Measurements from ENCODE around the gene OR2T5. TPM values are rescaled to one million over a fixed set of nuclear protein-coding genes. Genes with fewer than 3 reads are reported as not detected.
"Not testable (repeated sequence)": the region's sequence is repeated elsewhere in the genome, so short reads cannot be mapped to it uniquely, and the experiment has no call there.

Gene OR2T5, protein sequence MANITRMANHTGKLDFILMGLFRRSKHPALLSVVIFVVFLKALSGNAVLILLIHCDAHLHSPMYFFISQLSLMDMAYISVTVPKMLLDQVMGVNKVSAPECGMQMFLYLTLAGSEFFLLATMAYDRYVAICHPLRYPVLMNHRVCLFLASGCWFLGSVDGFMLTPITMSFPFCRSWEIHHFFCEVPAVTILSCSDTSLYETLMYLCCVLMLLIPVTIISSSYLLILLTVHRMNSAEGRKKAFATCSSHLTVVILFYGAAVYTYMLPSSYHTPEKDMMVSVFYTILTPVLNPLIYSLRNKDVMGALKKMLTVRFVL
- not detected for polyA plus RNA-seq (ENCODE audit: insufficient read length in 12 of 12)
- long read RNA-seq, donor 1 = 0 reads
- long read RNA-seq, donor 2 = 0 reads
- long read RNA-seq, donor 3 = 0 reads
- long read RNA-seq, donor 4 = 0 reads
- long read RNA-seq, donor 5 = 0 reads
- long read RNA-seq, donor 6 = 0 reads
- long read RNA-seq, donor 7 = 0 reads
- long read RNA-seq, donor 8 = 0 reads
- long read RNA-seq, donor 9 = 0 reads
- long read RNA-seq, donor 10 = 0 reads
- long read RNA-seq, donor 11 = 0 reads

GRCh38 chr1:248488289-248488688 lies at the start of gene OR2T5:
TSS of gene OR2T5 (plus strand) at chr1:248488589. CDS start at chr1:248488589, 0 bp downstream.
- not testable (repeated sequence) for DNase-seq

- not testable (repeated sequence) for DNase-seq
Measured at GRCh38 chr1:248438668-248439067, 49.7 kb upstream of the OR2T5 start.

GRCh38 chr1:248439283-248439682 lies 49.1 kb upstream of the OR2T5 start:
- not testable (repeated sequence) for DNase-seq

DNA sequence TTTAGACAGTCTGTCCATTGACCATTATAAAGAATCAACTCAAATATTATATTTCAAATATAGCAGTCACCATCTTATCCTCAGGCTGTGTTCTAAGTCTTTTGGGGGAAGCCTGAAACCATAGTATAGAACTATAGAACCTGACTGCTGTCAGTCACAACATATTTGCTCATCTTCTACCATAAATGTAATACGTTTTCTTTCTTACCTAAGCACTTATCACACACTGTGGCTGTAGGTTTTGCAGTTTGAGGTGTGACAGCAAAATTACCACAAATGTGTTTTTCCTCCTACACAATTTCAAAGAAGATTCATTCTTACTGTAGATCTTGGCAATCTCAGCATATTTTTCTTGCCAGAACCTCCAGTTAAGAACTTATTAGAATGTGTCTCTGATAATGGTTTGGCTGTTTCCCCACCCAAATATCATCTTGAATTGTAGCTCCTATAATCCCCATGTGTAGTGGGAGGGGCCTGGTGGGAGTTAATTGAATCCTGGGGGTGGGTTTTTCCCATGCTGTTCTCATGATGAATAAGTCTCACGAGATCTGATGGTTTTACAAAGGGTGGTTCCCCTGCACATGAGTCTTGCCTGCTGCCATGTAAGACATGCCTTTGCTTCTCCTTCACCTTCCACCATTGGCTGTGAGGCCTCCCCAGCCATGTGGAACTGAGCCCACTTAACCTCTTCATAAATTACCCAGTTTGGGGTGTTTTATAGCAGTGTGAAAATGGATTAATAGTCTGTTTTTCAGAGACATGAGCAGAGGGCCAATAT lies 45.7 kb upstream of the OR2T5 start:
- not testable (repeated sequence) for DNase-seq

DNA sequence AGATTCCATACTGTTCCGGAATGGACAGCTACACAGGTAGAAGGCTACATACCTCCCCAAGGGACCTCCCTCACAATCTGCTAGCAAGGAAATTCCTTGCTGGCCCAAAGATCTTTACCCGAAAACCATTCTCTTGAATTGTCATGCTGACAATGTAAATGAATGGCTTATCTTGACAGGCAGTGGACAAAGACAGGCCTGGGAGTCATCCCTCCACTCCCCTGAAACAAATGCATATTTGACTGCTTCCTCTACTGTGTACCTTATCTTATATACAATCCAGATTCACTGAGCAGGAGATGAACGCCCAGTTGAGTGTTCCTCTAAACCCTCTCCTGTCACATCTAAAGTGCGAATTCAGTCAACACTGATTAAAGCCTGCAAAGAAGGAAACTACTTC lies 43.8 kb upstream of the OR2T5 start:
- not testable (repeated sequence) for DNase-seq

DNA sequence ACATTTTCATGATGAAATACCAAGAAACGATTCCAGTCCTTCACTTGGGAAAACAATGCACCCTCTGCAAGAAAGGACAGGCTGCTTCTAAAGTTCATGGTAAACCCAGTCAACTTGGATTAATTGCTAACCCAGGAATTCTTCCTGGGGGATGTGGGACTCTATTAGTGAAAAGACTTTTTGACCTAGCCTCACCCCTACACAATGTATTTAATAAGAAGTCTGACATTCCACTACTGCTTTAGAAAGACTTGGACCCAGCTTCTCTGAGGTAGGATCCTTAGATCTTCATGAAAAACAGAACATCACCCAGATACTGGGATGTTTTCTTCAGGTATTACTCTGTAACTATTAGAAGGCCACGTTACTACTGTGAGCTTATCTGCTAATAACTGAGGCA lies 43.0 kb upstream of the OR2T5 start, which contains the start of gene OR2T2:
OR2T2 (plus strand) TSS at position 239 of the 400 bp plus-strand sequence. CDS start 7,161 bp downstream, outside the sequence.
- not testable (repeated sequence) for DNase-seq

DNA sequence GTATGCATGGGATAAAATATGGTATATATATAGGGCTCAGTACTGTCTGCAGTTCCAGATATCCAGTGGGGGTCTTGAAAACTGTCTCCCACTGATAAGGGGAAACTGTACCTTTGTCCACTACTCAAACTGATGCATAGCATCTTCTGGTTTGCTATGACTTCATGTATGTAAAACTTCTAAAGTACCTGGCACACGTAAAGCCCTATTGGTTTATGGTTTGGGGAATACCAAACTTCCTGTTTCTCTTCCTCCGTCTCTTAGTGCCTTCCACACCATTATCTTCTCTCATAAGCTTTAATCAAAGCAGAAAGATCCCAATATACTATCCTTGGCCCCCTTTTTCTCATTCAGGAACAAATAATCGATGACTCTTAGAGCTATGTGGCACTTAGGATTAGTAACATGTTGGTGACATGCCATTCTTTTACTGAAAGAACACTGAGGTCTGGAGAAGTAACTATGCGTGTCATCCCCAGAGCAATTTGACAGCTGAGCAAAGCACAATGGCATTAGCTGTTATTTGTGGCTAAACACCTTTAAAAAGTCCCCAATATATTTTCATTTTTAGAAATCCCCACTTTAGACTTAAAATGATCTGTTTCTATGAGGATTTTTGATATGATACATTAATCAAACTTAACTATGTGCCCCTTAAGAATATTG lies 39.8 kb upstream of the OR2T5 start:
- not testable (repeated sequence) for DNase-seq

- not testable (repeated sequence) for DNase-seq
Measured at GRCh38 chr1:248449821-248450465, 38.4 kb upstream of the OR2T5 start.

- not testable (repeated sequence) for DNase-seq
Measured at GRCh38 chr1:248450466-248451145, 37.8 kb upstream of the OR2T5 start.

DNA sequence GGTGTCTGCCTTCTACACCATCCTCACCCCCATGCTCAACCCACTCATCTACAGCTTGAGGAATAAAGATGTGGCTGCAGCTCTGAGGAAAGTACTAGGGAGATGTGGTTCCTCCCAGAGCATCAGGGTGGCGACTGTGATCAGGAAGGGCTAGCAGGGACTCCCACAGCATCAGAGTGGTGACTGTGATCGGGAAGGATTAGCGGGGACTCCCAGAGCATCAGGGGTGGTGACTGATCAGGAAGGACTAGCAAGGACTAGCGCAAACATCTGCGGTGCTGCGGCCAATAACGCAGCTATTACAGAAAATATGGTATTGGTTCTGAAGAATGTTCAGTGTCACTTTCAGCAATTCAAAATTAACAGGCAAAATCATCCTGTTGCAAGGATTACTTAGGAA lies 34.8 kb upstream of the OR2T5 start:
- DNase-seq = not testable (repeated sequence)

DNA sequence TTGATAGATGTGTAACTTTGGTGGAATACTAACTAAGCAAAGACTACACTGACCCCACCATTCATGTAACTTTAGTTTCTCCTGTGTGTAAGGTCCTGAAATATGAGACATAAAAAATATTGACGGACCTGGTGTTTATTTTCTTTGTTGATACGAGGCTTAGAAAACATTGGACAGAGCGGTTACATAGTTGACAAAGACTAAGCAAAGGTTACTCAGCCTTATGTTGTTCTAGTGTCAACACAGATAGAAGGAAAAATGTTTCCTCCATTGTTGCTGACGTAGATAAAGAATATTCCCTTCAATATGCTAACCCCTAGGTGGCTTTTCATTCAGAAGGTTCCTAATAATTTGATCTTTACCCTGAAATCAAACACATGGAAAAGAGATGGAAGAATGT lies 33.3 kb upstream of the OR2T5 start:
- not testable (repeated sequence) for DNase-seq

- not testable (repeated sequence) for DNase-seq
Measured at GRCh38 chr1:248456635-248457034, 31.8 kb upstream of the OR2T5 start.

- DNase-seq = not testable (repeated sequence)
Measured at GRCh38 chr1:248459117-248459516, 29.3 kb upstream of the OR2T5 start.

- no peak for DNase-seq
Measured at GRCh38 chr1:248471154-248471553, 17.2 kb upstream of the OR2T5 start.

DNA sequence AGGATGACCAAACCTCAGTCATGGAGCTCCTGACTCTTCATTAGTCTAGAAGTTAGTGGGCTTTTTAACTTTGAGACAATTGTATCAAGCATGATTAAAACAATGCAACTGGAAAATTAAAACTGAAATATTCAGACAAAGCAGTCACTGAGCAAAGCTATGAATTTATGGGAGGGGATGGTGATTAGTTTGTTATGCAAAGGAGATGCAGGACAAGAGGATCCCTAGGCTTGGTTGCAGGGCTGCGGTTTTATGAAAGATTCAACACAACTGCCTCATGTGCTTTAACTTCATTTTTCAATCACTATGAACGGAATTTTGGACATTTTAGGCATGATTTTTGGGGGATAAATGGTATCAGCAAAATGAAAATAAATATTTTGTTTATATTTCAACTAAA lies 16.3 kb upstream of the OR2T5 start:
- DNase-seq = not testable (repeated sequence)

DNA sequence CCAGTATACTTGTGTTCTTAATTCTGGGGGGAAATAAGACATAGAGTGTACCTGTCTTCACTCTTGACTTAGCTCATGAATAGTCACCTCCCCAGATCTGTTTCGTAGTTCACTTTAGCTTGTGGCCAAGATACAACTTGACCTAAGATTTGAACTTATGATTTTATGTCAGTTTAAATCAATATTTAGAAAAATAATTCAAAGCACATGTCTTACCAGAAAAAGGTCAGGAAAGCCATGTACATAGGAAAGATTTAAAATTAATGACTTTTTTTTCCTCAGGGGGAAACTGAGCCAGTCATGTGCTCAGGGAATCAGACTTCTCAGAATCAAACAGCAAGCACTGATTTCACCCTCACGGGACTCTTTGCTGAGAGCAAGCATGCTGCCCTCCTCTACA lies 15.3 kb upstream of the OR2T5 start, which contains the start of gene OR2T3:
OR2T3 (plus strand) TSS at position 301 of the 400 bp plus-strand sequence; CDS start at position 301, 0 bp downstream.
- not testable (repeated sequence) for DNase-seq

- DNase-seq = not testable (repeated sequence)
Measured at GRCh38 chr1:248475660-248476059, 12.7 kb upstream of the OR2T5 start.

DNA sequence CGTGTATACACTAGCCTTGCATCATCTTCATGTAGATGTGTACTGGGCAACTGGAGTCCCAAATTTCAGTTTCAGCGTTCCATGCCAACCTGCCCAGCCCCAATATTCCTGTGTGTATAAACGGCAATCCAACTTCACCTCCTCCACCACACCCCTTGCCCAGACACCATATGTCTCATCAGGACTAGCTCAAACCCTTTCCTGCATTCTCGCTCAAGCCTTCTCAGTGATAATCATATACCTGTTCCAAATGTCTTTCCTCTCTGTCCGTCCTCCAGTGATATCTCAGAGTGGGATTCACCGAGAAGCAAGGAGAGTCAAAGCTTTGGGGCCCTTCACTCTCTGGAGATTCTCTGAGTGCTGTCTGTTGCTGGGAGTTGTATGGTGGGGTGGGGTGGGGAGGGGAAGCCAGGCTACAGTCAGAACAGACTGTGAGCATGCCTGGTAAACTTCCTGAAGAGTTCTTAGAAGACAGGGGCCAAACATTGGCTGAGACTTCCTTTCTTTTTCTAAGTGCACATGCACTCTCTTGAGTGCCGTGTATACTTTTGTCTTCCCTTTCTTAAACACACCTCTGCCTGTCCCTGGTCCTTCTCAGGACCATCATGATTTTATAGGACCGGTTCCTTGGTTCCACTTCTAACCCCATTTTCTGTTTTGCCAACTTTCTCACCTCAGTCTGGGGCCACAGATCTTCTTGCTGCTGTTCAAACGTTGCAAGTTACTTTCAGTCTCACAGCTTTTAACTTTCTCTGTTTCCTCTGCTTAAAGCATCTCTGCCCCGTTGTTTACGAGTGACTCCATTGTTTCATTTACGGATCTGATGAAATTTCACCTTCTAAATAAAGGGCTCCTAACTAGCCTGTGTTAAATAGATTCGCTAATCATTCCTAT lies 6.5 kb upstream of the OR2T5 start:
- not testable (repeated sequence) for DNase-seq

DNA sequence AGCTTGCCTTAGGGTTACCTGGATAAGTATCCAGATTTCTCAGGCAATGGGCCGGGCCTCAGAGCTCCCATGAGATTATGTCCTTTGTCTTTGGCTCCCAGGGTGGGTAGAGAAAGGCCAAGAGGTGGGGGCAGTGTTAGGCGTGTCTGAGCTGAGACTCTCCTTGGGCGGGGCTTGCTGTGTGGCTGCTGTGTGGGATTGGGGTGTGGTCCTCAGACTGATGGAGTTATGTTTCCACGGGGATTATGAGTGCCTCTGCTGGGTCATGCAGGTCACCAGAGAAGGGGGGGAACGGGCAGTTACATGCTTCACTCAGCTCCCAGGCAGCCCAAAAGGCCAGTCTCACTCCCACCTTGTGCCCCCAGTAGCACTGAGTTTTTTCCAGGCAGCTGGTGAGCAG lies 8.3 kb downstream of the OR2T5 start:
- DNase-seq = not testable (repeated sequence)

Data from muscle of arm (tissue), 14 donors.